HepG2 (cell line): ENCODE measurements around the gene CTSW. TPM values are rescaled to one million over a fixed set of nuclear protein-coding genes. Genes with fewer than 3 reads are reported as not detected.

ENCODE experiments used
- EED ChIP-seq: sonication (generic); formaldehyde crosslinking; IDR thresholded peaks from 2 replicates; pipeline ENCODE4 v1.5.0; 2020; ENCODE audit warnings: mild to moderate bottlenecking, missing genetic modification reagents
- HNRNPUL1 ChIP-seq: fragments of 200-400 bp; formaldehyde crosslinking; IDR thresholded peaks from 2 replicates; pipeline ENCODE4 v1.6.1; 2017; ENCODE audit warnings: low read depth, mild to moderate bottlenecking, low read length, moderate library complexity
- MAZ ChIP-seq, 2 experiments: sonication (generic) in 1 of 2; formaldehyde crosslinking in 1 of 2; IDR thresholded peaks; 2 replicates each; pipeline versions ENCODE4 v1.5.0 to v1.6.1; 2012 to 2020; ENCODE audit warnings: low read depth in 2 of 2, mild to moderate bottlenecking in 2 of 2, borderline replicate concordance in 1 of 2, improper control_type of control experiment in 1 of 2, low read length in 1 of 2, missing genetic modification reagents in 1 of 2, moderate library complexity in 1 of 2
- SOX13 ChIP-seq, 3 experiments: fragments of 450-650 bp in 1 of 3; sonication (generic) in 1 of 3; formaldehyde crosslinking in 1 of 3; IDR thresholded peaks in 2 of 3; conservative IDR thresholded peaks in 1 of 3; 2 replicates each; pipeline versions ENCODE4 v1.5.0 to v1.6.1; 2016 to 2020; ENCODE audit warnings: antibody characterized with exemption in 1 of 3, mild to moderate bottlenecking in 1 of 3, missing compliant biosample characterization in 1 of 3, missing genetic modification reagents in 1 of 3, moderate library complexity in 1 of 3
- STAG1 ChIP-seq: sonication (generic); formaldehyde crosslinking; IDR thresholded peaks from 2 replicates; pipeline ENCODE4 v1.4.0; 2020; ENCODE audit warnings: missing genetic modification reagents
- TAF15 ChIP-seq: fragments of 200-400 bp; formaldehyde crosslinking; IDR thresholded peaks from one replicate; pipeline ENCODE4 v1.6.1; 2018; ENCODE audit warnings: mild to moderate bottlenecking, low read depth, low read length; ENCODE audit not compliant: poor library complexity, severe bottlenecking
- TEAD3 ChIP-seq: optimal IDR thresholded peaks from 2 replicates; pipeline ENCODE3; 2016; ENCODE audit warnings: borderline replicate concordance
- ZBTB14 ChIP-seq: sonication (generic); formaldehyde crosslinking; IDR thresholded peaks from 2 replicates; pipeline ENCODE4 v1.4.0; 2020; ENCODE audit warnings: missing genetic modification reagents
- ZKSCAN5 ChIP-seq: sonication (generic); formaldehyde crosslinking; IDR thresholded peaks from 2 replicates; pipeline ENCODE4 v1.5.1; 2020; ENCODE audit warnings: mild to moderate bottlenecking, missing genetic modification reagents
- ZNF234 ChIP-seq: sonication (generic); formaldehyde crosslinking; conservative IDR thresholded peaks from 2 replicates; pipeline ENCODE4 v1.5.1; 2020; ENCODE audit warnings: mild to moderate bottlenecking, missing genetic modification reagents
- ZNF460 ChIP-seq: sonication (generic); formaldehyde crosslinking; IDR thresholded peaks from 2 replicates; pipeline ENCODE4 v1.5.1; 2020; ENCODE audit warnings: missing genetic modification reagents, mild to moderate bottlenecking, borderline replicate concordance
- ZNF556 ChIP-seq: sonication (generic); formaldehyde crosslinking; IDR thresholded peaks from 2 replicates; pipeline ENCODE4 v1.4.0; 2020; ENCODE audit warnings: mild to moderate bottlenecking, missing genetic modification reagents, borderline replicate concordance
- ZNF598 ChIP-seq: sonication (generic); formaldehyde crosslinking; IDR thresholded peaks from 2 replicates; pipeline ENCODE4 v1.5.1; 2020; ENCODE audit warnings: mild to moderate bottlenecking, missing genetic modification reagents, borderline replicate concordance
- ZNF850 ChIP-seq: sonication (generic); formaldehyde crosslinking; conservative IDR thresholded peaks from 2 replicates; pipeline ENCODE4 v1.9.0; 2021; ENCODE audit warnings: mild to moderate bottlenecking, missing genetic modification reagents
- polyA plus RNA-seq, 8 experiments: library from polyadenylated mRNA; depleted of rRNA in 3 of 8; stranded (reverse) in 7 of 8; unstranded in 1 of 8; fragments of >200 nt; fragmentation: Illumina TruSeq in 4 of 8; extraction: Trizol in 4 of 8; gene quantifications; 2 replicates each; pipeline versions ENCODE4 v1.2.1 to v1.2.3, GENCODE V29; 2011 to 2016; ENCODE audit warnings: low read depth in 4 of 8, missing spikeins in 1 of 8, mixed read lengths in 1 of 8; ENCODE audit not compliant: insufficient read depth in 1 of 8
- total RNA-seq, 5 experiments: library from RNA; depleted of rRNA; stranded (reverse); fragments of >200 nt; fragmentation: Illumina TruSeq; extraction: Trizol; gene quantifications; 2 replicates each; pipeline ENCODE4 v1.2.3, GENCODE V29; 2016; ENCODE audit warnings: low read depth in 1 of 5
- TF ChIP-seq, protein P1 (sequence below): sonication (generic); formaldehyde crosslinking; conservative IDR thresholded peaks from 2 replicates; pipeline ENCODE4 v1.4.0; 2020; ENCODE audit warnings: missing genetic modification reagents
- TF ChIP-seq, protein P2 (sequence below): sonication (generic); formaldehyde crosslinking; IDR thresholded peaks from 2 replicates; pipeline ENCODE4 v1.8.1; 2022; ENCODE audit warnings: mild to moderate bottlenecking, missing genetic modification reagents
- TF ChIP-seq, protein P3 (sequence below): sonication (generic); formaldehyde crosslinking; IDR thresholded peaks from 2 replicates; pipeline ENCODE4 v1.4.0; 2020; ENCODE audit warnings: low read depth, missing genetic modification reagents

Gene CTSW
- total and polyA plus RNA-seq, 2 of the 13 experiments (the other 11 are each of a cell fraction or from before 2014, with no cell fraction given), result 0.09 TPM; not detected in 1

GRCh38 chr11:65890324-65891218 lies 10.9 kb downstream of the CTSW start, which contains the start of gene CCDC85B (continued):
- TF ChIP-seq, protein P1, sequence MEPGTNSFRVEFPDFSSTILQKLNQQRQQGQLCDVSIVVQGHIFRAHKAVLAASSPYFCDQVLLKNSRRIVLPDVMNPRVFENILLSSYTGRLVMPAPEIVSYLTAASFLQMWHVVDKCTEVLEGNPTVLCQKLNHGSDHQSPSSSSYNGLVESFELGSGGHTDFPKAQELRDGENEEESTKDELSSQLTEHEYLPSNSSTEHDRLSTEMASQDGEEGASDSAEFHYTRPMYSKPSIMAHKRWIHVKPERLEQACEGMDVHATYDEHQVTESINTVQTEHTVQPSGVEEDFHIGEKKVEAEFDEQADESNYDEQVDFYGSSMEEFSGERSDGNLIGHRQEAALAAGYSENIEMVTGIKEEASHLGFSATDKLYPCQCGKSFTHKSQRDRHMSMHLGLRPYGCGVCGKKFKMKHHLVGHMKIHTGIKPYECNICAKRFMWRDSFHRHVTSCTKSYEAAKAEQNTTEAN, result peak; percentile 75; the same call in 1 of the 2 replicates
- TF ChIP-seq ZKSCAN5 (no peak), ZNF234 (CRISPR knock-in tag) (no peak), ZNF460 (CRISPR knock-in tag) (no peak), EED (peak; percentile 80), SOX13 (IDR thresholded peaks at IDR 0.05) (no peak; the same call in 1 of the 2 replicates), SOX13 (CRISPR knock-in tag; conservative IDR thresholded peaks at IDR 0.05 in 1 of 2, IDR thresholded peaks at IDR 0.05 in 1 of 2) (no peak), ZBTB14 (CRISPR knock-in tag) (peak; percentile 90), ZNF850 (CRISPR knock-in tag) (0 out of 2 replicates have a peak, but pooled peaks have one; percentile 19), MAZ (IDR thresholded peaks at IDR 0.05; ENCODE audit: borderline replicate concordance, low read depth, low read length) (peak; percentile 40), MAZ (CRISPR knock-in tag; IDR thresholded peaks at IDR 0.05; ENCODE audit: low read depth) (peak; percentile 96), HNRNPUL1 (no peak), TAF15 (no peak), TEAD3 (CRISPR knock-in tag) (no peak), STAG1 (CRISPR knock-in tag) (no peak), ZNF598 (CRISPR knock-in tag) (no peak), ZNF556 (CRISPR knock-in tag) (peak; percentile 41; the same call in 1 of the 2 replicates)
- TF ChIP-seq, protein P2, sequence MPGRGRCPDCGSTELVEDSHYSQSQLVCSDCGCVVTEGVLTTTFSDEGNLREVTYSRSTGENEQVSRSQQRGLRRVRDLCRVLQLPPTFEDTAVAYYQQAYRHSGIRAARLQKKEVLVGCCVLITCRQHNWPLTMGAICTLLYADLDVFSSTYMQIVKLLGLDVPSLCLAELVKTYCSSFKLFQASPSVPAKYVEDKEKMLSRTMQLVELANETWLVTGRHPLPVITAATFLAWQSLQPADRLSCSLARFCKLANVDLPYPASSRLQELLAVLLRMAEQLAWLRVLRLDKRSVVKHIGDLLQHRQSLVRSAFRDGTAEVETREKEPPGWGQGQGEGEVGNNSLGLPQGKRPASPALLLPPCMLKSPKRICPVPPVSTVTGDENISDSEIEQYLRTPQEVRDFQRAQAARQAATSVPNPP (CRISPR knock-in tag), result peak; percentile 92
- TF ChIP-seq, protein P3, sequence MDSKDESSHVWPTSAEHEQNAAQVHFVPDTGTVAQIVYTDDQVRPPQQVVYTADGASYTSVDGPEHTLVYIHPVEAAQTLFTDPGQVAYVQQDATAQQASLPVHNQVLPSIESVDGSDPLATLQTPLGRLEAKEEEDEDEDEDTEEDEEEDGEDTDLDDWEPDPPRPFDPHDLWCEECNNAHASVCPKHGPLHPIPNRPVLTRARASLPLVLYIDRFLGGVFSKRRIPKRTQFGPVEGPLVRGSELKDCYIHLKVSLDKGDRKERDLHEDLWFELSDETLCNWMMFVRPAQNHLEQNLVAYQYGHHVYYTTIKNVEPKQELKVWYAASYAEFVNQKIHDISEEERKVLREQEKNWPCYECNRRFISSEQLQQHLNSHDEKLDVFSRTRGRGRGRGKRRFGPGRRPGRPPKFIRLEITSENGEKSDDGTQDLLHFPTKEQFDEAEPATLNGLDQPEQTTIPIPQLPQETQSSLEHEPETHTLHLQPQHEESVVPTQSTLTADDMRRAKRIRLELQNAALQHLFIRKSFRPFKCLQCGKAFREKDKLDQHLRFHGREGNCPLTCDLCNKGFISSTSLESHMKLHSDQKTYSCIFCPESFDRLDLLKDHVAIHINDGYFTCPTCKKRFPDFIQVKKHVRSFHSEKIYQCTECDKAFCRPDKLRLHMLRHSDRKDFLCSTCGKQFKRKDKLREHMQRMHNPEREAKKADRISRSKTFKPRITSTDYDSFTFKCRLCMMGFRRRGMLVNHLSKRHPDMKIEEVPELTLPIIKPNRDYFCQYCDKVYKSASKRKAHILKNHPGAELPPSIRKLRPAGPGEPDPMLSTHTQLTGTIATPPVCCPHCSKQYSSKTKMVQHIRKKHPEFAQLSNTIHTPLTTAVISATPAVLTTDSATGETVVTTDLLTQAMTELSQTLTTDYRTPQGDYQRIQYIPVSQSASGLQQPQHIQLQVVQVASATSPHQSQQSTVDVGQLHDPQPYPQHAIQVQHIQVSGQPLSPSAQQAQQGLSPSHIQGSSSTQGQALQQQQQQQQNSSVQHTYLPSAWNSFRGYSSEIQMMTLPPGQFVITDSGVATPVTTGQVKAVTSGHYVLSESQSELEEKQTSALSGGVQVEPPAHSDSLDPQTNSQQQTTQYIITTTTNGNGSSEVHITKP (CRISPR knock-in tag), result no peak
